HepG2 (cell line): ENCODE data around the gene ONECUT1. TPM values are rescaled to one million over a fixed set of nuclear protein-coding genes. Genes with fewer than 3 reads are reported as not detected.

Experiments
- FOSL2 ChIP-seq: sonication (generic); formaldehyde crosslinking; IDR thresholded peaks from 2 replicates; pipeline ENCODE4 v1.4.0; 2020; ENCODE audit warnings: missing genetic modification reagents
- GATAD2A ChIP-seq: IDR thresholded peaks from 2 replicates; pipeline ENCODE4 v1.6.1; 2016
- NR2F1 ChIP-seq, 2 experiments: fragments of 450-650 bp in 1 of 2; formaldehyde crosslinking in 1 of 2; IDR thresholded peaks; 2 replicates each; pipeline versions ENCODE4 v1.5.0 to v1.6.1; 2016 to 2020; ENCODE audit warnings: mild to moderate bottlenecking in 1 of 2, missing compliant biosample characterization in 1 of 2, missing genetic modification reagents in 1 of 2, moderate library complexity in 1 of 2
- PRMT3 ChIP-seq: sonication (generic); formaldehyde crosslinking; IDR thresholded peaks from 2 replicates; pipeline ENCODE4 v1.8.1; 2022; ENCODE audit warnings: low read depth, mild to moderate bottlenecking, moderate library complexity, missing genetic modification reagents, borderline replicate concordance
- RARA ChIP-seq: IDR thresholded peaks from 2 replicates; pipeline ENCODE4 v1.6.1; 2016; ENCODE audit warnings: missing genetic modification reagents, missing compliant biosample characterization
- polyA plus RNA-seq, 8 experiments: library from polyadenylated mRNA; depleted of rRNA in 3 of 8; stranded (reverse) in 7 of 8; unstranded in 1 of 8; fragments of >200 nt; fragmentation: Illumina TruSeq in 4 of 8; extraction: Trizol in 4 of 8; gene quantifications; 2 replicates each; pipeline versions ENCODE4 v1.2.1 to v1.2.3, GENCODE V29; 2011 to 2016; ENCODE audit warnings: low read depth in 4 of 8, missing spikeins in 1 of 8, mixed read lengths in 1 of 8; ENCODE audit not compliant: insufficient read depth in 1 of 8
- total RNA-seq, 5 experiments: library from RNA; depleted of rRNA; stranded (reverse); fragments of >200 nt; fragmentation: Illumina TruSeq; extraction: Trizol; gene quantifications; 2 replicates each; pipeline ENCODE4 v1.2.3, GENCODE V29; 2016; ENCODE audit warnings: low read depth in 1 of 5
- TF ChIP-seq, protein P1 (sequence below): sonication (generic); formaldehyde crosslinking; IDR thresholded peaks from 2 replicates; pipeline ENCODE4 v1.5.1; 2020; ENCODE audit warnings: mild to moderate bottlenecking, missing genetic modification reagents, borderline replicate concordance
- TF ChIP-seq, protein P2 (sequence below): IDR thresholded peaks from 2 replicates; pipeline ENCODE4 v1.4.0; 2020; ENCODE audit warnings: mild to moderate bottlenecking, missing genetic modification reagents

The ONECUT1 gene
- total and polyA plus RNA-seq, 2 of the 13 experiments (the other 11 are each of a cell fraction or from before 2014, with no cell fraction given) = 3.5 to 9.1 TPM

DNA sequence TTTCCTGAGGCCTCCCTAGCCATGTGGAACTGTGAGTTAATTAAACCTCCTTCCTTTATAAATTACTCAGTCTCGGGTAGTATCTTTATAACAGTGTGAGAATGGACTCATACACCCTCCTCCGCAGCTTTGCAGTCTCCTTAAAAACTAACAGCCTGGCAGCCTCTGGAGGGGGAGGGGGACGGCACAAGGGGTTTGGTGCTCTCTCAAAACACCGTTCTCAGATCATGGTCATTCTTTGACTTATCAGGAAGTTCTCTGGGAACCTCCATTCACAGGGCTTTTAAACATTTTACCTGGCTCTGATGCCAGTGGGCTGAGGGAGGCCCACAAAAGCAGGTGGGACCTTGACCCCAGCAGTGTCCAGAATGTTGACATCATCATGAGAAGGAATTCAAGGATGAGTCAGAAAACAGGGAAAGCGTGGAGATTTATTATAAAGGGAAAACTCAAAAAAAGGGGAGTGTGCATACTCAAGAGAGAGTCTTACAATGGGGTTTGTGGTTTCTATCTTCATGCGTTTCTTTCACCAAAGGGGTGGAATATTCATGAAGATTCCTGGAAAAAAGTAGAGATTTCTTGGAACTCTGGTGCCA is 43.9 kb downstream of the ONECUT1 start (continued):
- TF ChIP-seq, protein P1, sequence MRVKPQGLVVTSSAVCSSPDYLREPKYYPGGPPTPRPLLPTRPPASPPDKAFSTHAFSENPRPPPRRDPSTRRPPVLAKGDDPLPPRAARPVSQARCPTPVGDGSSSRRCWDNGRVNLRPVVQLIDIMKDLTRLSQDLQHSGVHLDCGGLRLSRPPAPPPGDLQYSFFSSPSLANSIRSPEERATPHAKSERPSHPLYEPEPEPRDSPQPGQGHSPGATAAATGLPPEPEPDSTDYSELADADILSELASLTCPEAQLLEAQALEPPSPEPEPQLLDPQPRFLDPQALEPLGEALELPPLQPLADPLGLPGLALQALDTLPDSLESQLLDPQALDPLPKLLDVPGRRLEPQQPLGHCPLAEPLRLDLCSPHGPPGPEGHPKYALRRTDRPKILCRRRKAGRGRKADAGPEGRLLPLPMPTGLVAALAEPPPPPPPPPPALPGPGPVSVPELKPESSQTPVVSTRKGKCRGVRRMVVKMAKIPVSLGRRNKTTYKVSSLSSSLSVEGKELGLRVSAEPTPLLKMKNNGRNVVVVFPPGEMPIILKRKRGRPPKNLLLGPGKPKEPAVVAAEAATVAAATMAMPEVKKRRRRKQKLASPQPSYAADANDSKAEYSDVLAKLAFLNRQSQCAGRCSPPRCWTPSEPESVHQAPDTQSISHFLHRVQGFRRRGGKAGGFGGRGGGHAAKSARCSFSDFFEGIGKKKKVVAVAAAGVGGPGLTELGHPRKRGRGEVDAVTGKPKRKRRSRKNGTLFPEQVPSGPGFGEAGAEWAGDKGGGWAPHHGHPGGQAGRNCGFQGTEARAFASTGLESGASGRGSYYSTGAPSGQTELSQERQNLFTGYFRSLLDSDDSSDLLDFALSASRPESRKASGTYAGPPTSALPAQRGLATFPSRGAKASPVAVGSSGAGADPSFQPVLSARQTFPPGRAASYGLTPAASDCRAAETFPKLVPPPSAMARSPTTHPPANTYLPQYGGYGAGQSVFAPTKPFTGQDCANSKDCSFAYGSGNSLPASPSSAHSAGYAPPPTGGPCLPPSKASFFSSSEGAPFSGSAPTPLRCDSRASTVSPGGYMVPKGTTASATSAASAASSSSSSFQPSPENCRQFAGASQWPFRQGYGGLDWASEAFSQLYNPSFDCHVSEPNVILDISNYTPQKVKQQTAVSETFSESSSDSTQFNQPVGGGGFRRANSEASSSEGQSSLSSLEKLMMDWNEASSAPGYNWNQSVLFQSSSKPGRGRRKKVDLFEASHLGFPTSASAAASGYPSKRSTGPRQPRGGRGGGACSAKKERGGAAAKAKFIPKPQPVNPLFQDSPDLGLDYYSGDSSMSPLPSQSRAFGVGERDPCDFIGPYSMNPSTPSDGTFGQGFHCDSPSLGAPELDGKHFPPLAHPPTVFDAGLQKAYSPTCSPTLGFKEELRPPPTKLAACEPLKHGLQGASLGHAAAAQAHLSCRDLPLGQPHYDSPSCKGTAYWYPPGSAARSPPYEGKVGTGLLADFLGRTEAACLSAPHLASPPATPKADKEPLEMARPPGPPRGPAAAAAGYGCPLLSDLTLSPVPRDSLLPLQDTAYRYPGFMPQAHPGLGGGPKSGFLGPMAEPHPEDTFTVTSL (CRISPR knock-in tag) = 0 out of 2 replicates have a peak, but pooled peaks have one; percentile 21
- TF ChIP-seq NR2F1 (CRISPR knock-in tag; IDR thresholded peaks at IDR 0.05) = 0 out of 4 replicates have a peak, but pooled peaks of 1 of the 2 experiments have one; percentile 11
- TF ChIP-seq, protein P2, sequence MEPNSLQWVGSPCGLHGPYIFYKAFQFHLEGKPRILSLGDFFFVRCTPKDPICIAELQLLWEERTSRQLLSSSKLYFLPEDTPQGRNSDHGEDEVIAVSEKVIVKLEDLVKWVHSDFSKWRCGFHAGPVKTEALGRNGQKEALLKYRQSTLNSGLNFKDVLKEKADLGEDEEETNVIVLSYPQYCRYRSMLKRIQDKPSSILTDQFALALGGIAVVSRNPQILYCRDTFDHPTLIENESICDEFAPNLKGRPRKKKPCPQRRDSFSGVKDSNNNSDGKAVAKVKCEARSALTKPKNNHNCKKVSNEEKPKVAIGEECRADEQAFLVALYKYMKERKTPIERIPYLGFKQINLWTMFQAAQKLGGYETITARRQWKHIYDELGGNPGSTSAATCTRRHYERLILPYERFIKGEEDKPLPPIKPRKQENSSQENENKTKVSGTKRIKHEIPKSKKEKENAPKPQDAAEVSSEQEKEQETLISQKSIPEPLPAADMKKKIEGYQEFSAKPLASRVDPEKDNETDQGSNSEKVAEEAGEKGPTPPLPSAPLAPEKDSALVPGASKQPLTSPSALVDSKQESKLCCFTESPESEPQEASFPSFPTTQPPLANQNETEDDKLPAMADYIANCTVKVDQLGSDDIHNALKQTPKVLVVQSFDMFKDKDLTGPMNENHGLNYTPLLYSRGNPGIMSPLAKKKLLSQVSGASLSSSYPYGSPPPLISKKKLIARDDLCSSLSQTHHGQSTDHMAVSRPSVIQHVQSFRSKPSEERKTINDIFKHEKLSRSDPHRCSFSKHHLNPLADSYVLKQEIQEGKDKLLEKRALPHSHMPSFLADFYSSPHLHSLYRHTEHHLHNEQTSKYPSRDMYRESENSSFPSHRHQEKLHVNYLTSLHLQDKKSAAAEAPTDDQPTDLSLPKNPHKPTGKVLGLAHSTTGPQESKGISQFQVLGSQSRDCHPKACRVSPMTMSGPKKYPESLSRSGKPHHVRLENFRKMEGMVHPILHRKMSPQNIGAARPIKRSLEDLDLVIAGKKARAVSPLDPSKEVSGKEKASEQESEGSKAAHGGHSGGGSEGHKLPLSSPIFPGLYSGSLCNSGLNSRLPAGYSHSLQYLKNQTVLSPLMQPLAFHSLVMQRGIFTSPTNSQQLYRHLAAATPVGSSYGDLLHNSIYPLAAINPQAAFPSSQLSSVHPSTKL (CRISPR knock-in tag) = 0 out of 2 replicates have a peak, but pooled peaks have one; percentile 30
- TF ChIP-seq GATAD2A = peak; percentile 30; the same call in 1 of the 2 replicates
- 0 out of 2 replicates have a peak, but pooled peaks have one; percentile 19 for TF ChIP-seq RARA
- peak; percentile 77 for TF ChIP-seq FOSL2 (CRISPR knock-in tag)
- no peak for TF ChIP-seq PRMT3 (CRISPR knock-in tag)
